Mesothelial cell of epicardium (in vitro differentiated cells): ENCODE measurements around the gene ITGB1BP2. TPM values are rescaled to one million over a fixed set of nuclear protein-coding genes. Genes with fewer than 3 reads are reported as not detected.
"Not testable (repeated sequence)": the region's sequence is repeated elsewhere in the genome, so short reads cannot be mapped to it uniquely, and the experiment has no call there.

Experiments used
- DNase-seq, 2 experiments: peaks; one replicate each; pipeline ENCODE4 v3.0.0; 2021; ENCODE audit warnings: low spot score in 2 of 2; ENCODE audit not compliant: unreplicated experiment in 2 of 2
- H3K27ac Mint-ChIP-seq: 2 replicates; pipeline ENCODE4 v1.8.0; 2021; ENCODE audit warnings: mixed read lengths
- H3K27me3 Mint-ChIP-seq: 2 replicates; pipeline ENCODE4 v1.8.0; 2021; ENCODE audit warnings: low read depth, mixed read lengths
- H3K36me3 Mint-ChIP-seq: 2 replicates; pipeline ENCODE4 v1.8.0; 2021; ENCODE audit warnings: mixed read lengths
- H3K4me1 Mint-ChIP-seq: 2 replicates; pipeline ENCODE4 v1.8.0; 2021; ENCODE audit warnings: mixed read lengths
- H3K4me3 Mint-ChIP-seq: 2 replicates; pipeline ENCODE4 v1.8.0; 2021; ENCODE audit warnings: mild to moderate bottlenecking, moderate library complexity, mixed read lengths
- H3K9me3 Mint-ChIP-seq: 2 replicates; pipeline ENCODE4 v1.8.0; 2021; ENCODE audit warnings: mixed read lengths
- CTCF ChIP-seq: fragments of 200-600 bp; sonication (generic); IDR thresholded peaks from one replicate; pipeline ENCODE4 v1.5.0; 2021; ENCODE audit warnings: antibody characterized with exemption; ENCODE audit not compliant: unreplicated experiment
- total RNA-seq: library from RNA; stranded (reverse); gene quantifications from 3 replicates; pipeline ENCODE4 v1.2.1, GENCODE V29; 2021

The ITGB1BP2 gene
- total RNA-seq, 1 donor from 2014 or later = 4.4 TPM

DNA sequence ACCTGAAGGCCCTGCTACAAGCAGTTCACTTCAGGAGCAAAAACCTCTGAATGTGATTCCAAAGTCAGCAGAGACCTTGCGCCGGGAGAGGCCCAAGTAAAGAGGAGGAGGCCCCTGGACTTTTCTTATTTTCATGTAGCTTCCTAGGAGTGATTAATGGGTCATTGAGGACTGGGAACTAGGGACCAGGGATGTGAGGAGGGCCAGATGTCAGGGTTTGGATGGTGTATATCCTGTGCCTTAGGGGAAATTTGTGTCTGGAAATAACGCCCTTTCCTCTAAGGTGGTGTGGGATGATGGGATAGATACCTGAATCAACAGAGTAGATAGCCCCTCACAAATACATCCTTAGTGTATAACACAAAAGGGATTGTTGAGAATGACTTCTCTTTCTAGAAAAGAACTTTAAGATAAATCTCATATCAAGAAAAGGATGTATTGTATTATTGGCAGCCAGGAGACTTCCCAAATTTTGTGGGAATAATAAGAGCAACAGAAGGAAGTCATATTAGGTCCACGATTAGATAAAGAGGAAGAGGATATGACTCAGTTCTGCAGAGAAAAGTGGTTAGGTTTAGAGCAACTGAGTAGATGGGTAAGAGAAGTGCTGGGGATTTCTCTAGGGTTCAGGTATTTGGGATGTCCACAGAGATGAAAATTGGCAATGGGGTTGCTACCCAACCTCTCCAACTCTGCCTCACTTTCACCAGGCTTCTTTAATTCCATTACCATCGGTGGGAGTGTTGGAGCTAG, 1.1 kb downstream of the ITGB1BP2 start:
- no peak for DNase-seq
- peaks cover 4% of the 10 kb centered on the region for H3K4me1 Mint-ChIP-seq

DNA sequence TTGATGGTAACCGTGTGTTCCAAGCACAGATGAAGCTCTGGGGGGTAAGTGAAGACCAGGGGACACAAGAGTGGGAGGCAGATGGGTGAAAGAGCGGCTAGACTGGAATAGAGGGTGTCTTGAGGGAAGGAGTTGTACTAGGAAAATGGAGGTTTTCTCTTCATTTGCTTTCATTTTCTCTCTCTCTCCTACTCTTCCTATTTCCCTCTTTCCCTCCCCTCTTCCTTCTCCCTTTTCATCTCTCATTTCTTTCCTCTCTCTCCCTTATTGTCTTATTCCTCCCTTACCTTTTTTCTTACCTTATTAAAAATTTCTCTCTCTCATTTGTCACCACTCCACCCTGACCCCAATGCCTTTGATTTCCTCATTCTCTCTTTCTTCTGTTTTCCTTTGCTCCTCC, 3.0 kb downstream of the ITGB1BP2 start:
- no peak for DNase-seq
- H3K27me3 Mint-ChIP-seq = no peaks in the 10 kb centered on the region
- peaks cover 19% of the 10 kb centered on the region for H3K9me3 Mint-ChIP-seq
- no peak overlapping the region for H3K27ac Mint-ChIP-seq
- no peak for TF ChIP-seq CTCF
- peaks cover 19% of the 10 kb centered on the region for H3K36me3 Mint-ChIP-seq
- peaks cover 4% of the 10 kb centered on the region for H3K4me1 Mint-ChIP-seq
- no peak overlapping the region for H3K4me3 Mint-ChIP-seq

More for the DNA sequence above, 1.1 kb downstream of the ITGB1BP2 start:
- TF ChIP-seq CTCF = no peak
- H3K27ac Mint-ChIP-seq = no peak overlapping the region
- H3K9me3 Mint-ChIP-seq = peaks cover 20% of the 10 kb centered on the region
- no peaks in the 10 kb centered on the region for H3K27me3 Mint-ChIP-seq
- H3K36me3 Mint-ChIP-seq = peaks cover 22% of the 10 kb centered on the region
- H3K4me3 Mint-ChIP-seq = no peak overlapping the region

GRCh38 chrX:71315917-71316316, 14.4 kb downstream of the ITGB1BP2 start:
- Mint-ChIP-seq H3K9me3 (peaks cover 20% of the 10 kb centered on the region), H3K27ac (no peak overlapping the region)
- no peak for TF ChIP-seq CTCF

DNA sequence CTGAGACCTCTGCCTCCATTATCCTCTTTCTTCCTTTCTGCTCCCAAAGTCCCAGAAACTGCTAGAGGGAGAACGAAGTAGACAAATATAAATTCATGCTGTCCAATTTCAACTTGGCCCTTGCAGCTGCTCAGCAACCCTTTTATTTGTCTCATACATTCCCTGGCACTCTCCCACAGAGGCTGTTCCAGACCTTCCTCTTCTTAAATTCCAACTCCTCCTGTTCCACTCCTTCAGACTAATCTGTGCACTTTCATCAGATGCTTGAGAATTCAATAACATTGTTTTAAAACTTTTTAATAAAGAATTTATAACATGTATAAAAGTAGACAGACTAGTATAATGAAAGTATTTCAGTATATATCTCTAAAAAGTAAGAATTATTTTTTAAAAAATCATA, 15.4 kb downstream of the ITGB1BP2 start:
- H3K27ac Mint-ChIP-seq, DNase-seq, H3K4me3 Mint-ChIP-seq, H3K27me3 Mint-ChIP-seq, H3K36me3 Mint-ChIP-seq, H3K4me1 Mint-ChIP-seq: not testable (repeated sequence)
- H3K9me3 Mint-ChIP-seq = peaks cover 21% of the 10 kb centered on the region

More at GRCh38 chrX:71315917-71316316, 14.4 kb downstream of the ITGB1BP2 start:
- Mint-ChIP-seq H3K27me3 (no peaks in the 10 kb centered on the region), H3K4me3 (no peak overlapping the region), H3K4me1 (no peaks in the 10 kb centered on the region), H3K36me3 (peaks cover 7% of the 10 kb centered on the region)
- no peak for DNase-seq

DNA sequence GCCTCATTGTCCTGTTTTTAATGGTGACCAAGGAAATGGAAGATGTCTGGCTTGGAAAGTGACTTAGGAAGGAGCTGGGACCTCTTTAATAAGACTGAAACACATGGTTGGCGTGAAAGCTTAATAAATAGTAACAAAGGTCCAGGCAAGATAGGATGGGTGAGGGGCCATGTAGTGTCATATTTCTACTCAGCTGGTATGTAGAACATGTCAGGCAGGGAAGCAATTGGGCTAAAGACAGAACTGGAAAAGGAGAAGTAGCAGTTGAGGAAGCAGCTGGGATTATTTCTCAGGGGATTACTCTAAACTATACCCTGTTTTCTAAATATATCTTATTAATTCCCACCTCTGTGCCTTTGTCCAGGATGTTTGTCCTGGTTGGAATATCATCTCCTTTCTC, 18.6 kb downstream of the ITGB1BP2 start:
- no peak for DNase-seq
- Mint-ChIP-seq H3K9me3 (peaks cover 23% of the 10 kb centered on the region), H3K27ac (no peak overlapping the region), H3K36me3 (peaks cover 10% of the 10 kb centered on the region), H3K4me1 (peaks cover 3% of the 10 kb centered on the region), H3K4me3 (no peak overlapping the region), H3K27me3 (no peaks in the 10 kb centered on the region)
- TF ChIP-seq CTCF = no peak

DNA sequence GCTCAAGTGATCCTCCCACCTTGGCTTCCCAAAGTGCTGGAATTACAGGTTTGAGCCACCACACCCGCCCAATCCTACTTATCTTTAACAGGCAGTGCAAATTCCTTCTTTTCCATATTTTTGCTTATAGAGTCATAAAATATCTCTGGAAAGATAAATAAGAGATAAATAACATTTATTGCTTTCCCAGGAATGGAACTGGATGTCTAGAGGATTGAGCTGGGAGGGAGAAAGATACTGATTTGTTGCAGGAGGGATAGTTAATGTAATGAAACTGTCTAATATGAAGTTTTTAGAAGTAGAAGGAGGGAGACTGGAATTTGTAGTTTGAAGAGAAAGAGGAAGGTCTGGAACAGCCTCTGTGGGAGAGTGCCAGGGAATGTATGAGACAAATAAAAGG, 20.2 kb downstream of the ITGB1BP2 start:
- Mint-ChIP-seq H3K27ac (peak overlapping the region; percentile 10), H3K4me3 (no peak overlapping the region), H3K4me1 (peaks cover 3% of the 10 kb centered on the region), H3K36me3 (peaks cover 12% of the 10 kb centered on the region), H3K9me3 (peaks cover 16% of the 10 kb centered on the region), H3K27me3 (no peaks in the 10 kb centered on the region)
- DNase-seq = no peak
- no peak for TF ChIP-seq CTCF

GRCh38 chrX:71324452-71324851, 22.9 kb downstream of the ITGB1BP2 start:
- Mint-ChIP-seq H3K9me3 (peaks cover 20% of the 10 kb centered on the region), H3K36me3 (peaks cover 17% of the 10 kb centered on the region)
- not testable (repeated sequence) for H3K4me1 Mint-ChIP-seq, DNase-seq, H3K27me3 Mint-ChIP-seq, H3K27ac Mint-ChIP-seq, H3K4me3 Mint-ChIP-seq
